Right lobe of liver (tissue), 6 donors: ENCODE results near the gene TTC23L. TPM values are rescaled to one million over a fixed set of nuclear protein-coding genes. Genes with fewer than 3 reads are reported as not detected.

Experiments used
- ATAC-seq, 4 donors: fragments of 200-7000 bp; cut with Tn5 transposase; one replicate each; pipeline ENCODE4 v1.9.1; 2020; ENCODE audit warnings: mild to moderate bottlenecking in 4 of 4, moderate library complexity in 4 of 4
- DNase-seq, 3 donors: peaks; one replicate each; pipeline ENCODE4 v3.0.0-alpha.2; 2020
- H3K27ac ChIP-seq, 3 donors: fragments of 200-600 bp; one replicate each; pipeline ENCODE4 v1.8.0; 2022
- H3K27me3 ChIP-seq, 2 donors: fragments of 200-600 bp; one replicate each; pipeline ENCODE4 v1.8.0; 2022
- H3K36me3 ChIP-seq, 4 donors: fragments of 200-600 bp; sonication (generic) in 1 of 4; one replicate each; pipeline versions ENCODE4 v1.5.1 to v1.8.0; 2017 to 2022; ENCODE audit warnings: control low read depth in 1 of 4
- H3K4me1 ChIP-seq, 4 donors: fragments of 200-600 bp; sonication (generic) in 1 of 4; one replicate each; pipeline versions ENCODE4 v1.5.1 to v1.8.0; 2017 to 2022; ENCODE audit warnings: control low read depth in 1 of 4
- H3K4me3 ChIP-seq, 3 donors: fragments of 200-600 bp; one replicate each; pipeline ENCODE4 v1.8.0; 2022
- H3K9me3 ChIP-seq, 4 donors: fragments of 200-600 bp; sonication (generic) in 1 of 4; one replicate each; pipeline versions ENCODE4 v1.5.1 to v1.8.0; 2017 to 2022; ENCODE audit warnings: control low read depth in 1 of 4
- POLR2A ChIP-seq: fragments of 450-650 bp; IDR thresholded peaks from one replicate; pipeline ENCODE4 v1.6.1; 2017; ENCODE audit warnings: antibody characterized with exemption, mild to moderate bottlenecking
- WGBS: methylation state at CpG from one replicate; pipeline ENCODE4 v1.1.6; 2018; ENCODE audit warnings: low coverage, low lambda C conversion rate; ENCODE audit not compliant: insufficient coverage; ENCODE audit errors: missing lambda C conversion rate; 5-methylcytosine and 5-hydroxymethylcytosine counted together
- intact Hi-C, 2 donors: fragments of 100-400 bp; cut with DNase I; formaldehyde crosslinking; loops; one replicate each; pipeline versions ENCODE4 v1.11.2 to v1.14.1; 2022
- total RNA-seq, 6 experiments: library from RNA; depleted of rRNA in 2 of 6; stranded (reverse); fragments of >200 nt in 2 of 6; fragmentation: NEBNext Ultra II Directional in 3 of 6; extraction: Animal tissue kit (Norgen Biotek cat#: 25700) in 3 of 6; gene quantifications; one replicate each; pipeline versions ENCODE4 v1.1.0 to v1.2.4, GENCODE V29; 2016 to 2023
- TF ChIP-seq, protein P1 (sequence below), 4 donors: fragments of 200-600 bp in 3 of 4; fragments of 450-650 bp in 1 of 4; IDR thresholded peaks; one replicate each; pipeline versions ENCODE4 v1.5.1 to v1.8.0; 2016 to 2022; ENCODE audit warnings: antibody characterized with exemption in 4 of 4, mild to moderate bottlenecking in 2 of 4
- donor health status: DM: no; HTN: yes; CAD: no.
- donor health status: DM: no; HTN: no; CAD: no.
- donor health status: DM: no; HTN: no; CAD: no.
- donor health status: DM: no; HTN: yes; CAD: no.
- donor health status: DM: no; HTN: yes; CAD: no.

Gene TTC23L
- total RNA-seq, 6 experiments from 2014 or later: 0.15 to 0.51 TPM; not detected in 4

DNA sequence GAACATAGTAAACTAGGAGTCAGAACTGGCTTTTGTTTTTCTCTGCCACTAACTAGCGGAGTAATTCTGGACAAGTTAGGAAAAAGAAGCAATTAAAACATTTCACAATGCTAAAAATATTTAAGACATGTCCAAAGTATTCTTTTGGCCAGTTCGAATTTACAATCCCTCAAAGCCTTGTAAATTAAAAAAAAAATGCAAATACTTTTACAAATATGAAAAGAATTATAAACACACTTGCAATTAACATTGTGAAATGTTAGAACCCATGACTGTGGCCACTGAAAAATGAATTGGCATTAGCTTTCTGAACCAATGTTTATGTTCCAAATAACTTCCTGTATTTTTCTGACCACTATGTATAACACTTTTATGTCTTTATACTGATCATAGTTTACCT is 74.1 kb downstream of the TTC23L start:
- Histone ChIP-seq H3K27me3 (no peaks in the 10 kb centered on the region), H3K27ac (no peak overlapping the region), H3K36me3 (peaks cover 0 to 22% (median 6%) of the 10 kb centered on the region in 4 donors), H3K9me3 (no peaks in the 10 kb centered on the region), H3K4me1 (peaks cover 0 to 18% (median 8%) of the 10 kb centered on the region in 4 donors), H3K4me3 (no peak overlapping the region)
- DNase-seq: no peak
- no peak for ATAC-seq
- intact Hi-C loops: no loop called here
- TF ChIP-seq, protein P1, sequence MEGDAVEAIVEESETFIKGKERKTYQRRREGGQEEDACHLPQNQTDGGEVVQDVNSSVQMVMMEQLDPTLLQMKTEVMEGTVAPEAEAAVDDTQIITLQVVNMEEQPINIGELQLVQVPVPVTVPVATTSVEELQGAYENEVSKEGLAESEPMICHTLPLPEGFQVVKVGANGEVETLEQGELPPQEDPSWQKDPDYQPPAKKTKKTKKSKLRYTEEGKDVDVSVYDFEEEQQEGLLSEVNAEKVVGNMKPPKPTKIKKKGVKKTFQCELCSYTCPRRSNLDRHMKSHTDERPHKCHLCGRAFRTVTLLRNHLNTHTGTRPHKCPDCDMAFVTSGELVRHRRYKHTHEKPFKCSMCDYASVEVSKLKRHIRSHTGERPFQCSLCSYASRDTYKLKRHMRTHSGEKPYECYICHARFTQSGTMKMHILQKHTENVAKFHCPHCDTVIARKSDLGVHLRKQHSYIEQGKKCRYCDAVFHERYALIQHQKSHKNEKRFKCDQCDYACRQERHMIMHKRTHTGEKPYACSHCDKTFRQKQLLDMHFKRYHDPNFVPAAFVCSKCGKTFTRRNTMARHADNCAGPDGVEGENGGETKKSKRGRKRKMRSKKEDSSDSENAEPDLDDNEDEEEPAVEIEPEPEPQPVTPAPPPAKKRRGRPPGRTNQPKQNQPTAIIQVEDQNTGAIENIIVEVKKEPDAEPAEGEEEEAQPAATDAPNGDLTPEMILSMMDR (IDR thresholded peaks at IDR 0.05): no peak
- no peak for TF ChIP-seq POLR2A
- WGBS: 80% methylated on average over 2 of the region's 2 CpGs

DNA sequence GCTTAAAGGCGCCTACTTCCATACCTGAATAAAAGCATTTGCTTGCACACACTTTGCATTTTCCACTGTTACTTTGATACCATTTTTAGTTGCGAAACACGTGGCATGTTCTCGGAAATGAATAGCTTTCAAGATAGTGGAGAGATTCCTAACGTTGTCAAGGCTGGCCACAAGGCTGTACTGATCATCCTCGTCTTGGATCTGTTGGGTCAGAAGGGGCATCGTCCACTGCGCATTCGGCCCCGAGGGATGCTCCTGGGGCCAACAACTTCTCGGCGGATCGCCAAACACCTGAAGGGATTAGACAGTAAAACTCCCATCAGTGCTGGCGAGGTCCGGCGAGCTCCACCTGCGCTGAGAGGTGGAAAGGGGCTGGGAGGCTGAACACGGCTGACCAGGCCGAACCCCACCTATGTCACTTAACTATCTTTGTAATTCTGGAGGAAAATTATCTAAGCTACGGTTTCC is 75.7 kb downstream of the TTC23L start:
- ATAC-seq: peak; percentile 2 to 18 (median 6)
- H3K36me3 ChIP-seq: peaks cover 0 to 25% (median 5%) of the 10 kb centered on the region in 4 donors
- intact Hi-C loops: no loop called here

DNA sequence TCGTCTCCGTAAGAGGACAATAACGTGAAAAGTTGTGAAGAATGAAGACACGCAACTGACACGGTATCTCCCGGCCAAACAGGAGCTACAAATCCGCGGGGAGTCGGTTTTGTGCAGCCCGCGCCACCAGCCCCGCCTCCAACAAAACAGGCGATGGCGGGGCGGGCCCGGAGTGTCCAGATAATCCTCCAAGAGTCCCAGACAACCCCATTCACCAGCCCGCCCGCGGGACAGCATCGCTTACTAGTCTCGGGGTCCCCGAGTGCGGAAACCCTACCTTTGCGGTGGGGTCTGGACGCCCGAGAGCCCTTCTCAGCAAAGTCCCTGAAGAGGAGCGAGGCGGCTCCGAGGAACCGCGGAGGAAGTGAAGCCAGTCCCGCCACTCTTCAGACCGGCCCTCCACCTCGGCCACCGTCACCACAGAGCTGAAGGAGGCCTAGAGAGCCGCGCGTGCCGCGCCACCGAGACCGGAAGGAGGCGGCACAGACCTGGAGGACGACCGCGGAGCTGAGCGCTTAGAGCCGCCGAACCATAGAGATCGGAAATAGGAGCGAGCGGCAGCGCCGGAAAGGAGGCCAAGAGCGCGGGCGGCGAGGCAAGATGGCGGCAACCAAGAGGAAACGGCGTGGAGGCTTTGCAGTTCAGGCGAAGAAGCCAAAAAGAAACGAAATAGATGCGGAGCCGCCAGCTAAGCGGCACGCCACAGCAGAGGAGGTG is 76.3 kb downstream of the TTC23L start, which contains the start of the genes BRIX1 and RAD1:
TSS of gene BRIX1 (plus strand) at position 573 of the 717 bp plus-strand sequence. CDS start at position 601, 28 bp downstream.
TSS of gene RAD1 (minus strand) at position 366 of the 717 bp plus-strand sequence. CDS start 612 bp downstream, outside the sequence.
- DNase-seq (peak; percentile 97 to 99 (median 98)), ATAC-seq (peak; percentile 99 to 100 (median 99))
- H3K4me1 ChIP-seq: peaks cover 0 to 18% (median 8%) of the 10 kb centered on the region in 4 donors
- intact Hi-C loops: no loop called here
- H3K36me3 ChIP-seq: peaks cover 0 to 29% (median 8%) of the 10 kb centered on the region in 4 donors
- H3K9me3 ChIP-seq: no peaks in the 10 kb centered on the region
- no peaks in the 10 kb centered on the region for H3K27me3 ChIP-seq
- under 1% methylated on average over 38 of the region's 67 CpGs for WGBS
- peak within 1 kb of the TSS; percentile 60 to 74 (median 69) for H3K27ac ChIP-seq
- peak within 1 kb of the TSS; percentile 87 to 96 (median 90) for H3K4me3 ChIP-seq
- TF ChIP-seq, protein P1 (IDR thresholded peaks at IDR 0.05): peak in 3 of 4 donors; percentile 16 to 28 (median 23)
- TF ChIP-seq POLR2A: peak; percentile 76

More for the DNA sequence above, 75.7 kb downstream of the TTC23L start:
- Histone ChIP-seq H3K27ac (peak overlapping the region; percentile 46 to 74 (median 69)), H3K9me3 (no peaks in the 10 kb centered on the region), H3K4me3 (peak overlapping the region; percentile 87 to 96 (median 90)), H3K27me3 (no peaks in the 10 kb centered on the region), H3K4me1 (peaks cover 0 to 18% (median 8%) of the 10 kb centered on the region in 4 donors)
- TF ChIP-seq, protein P1 (IDR thresholded peaks at IDR 0.05): no peak
- TF ChIP-seq POLR2A: no peak
- WGBS: 2% methylated on average over 12 of the region's 20 CpGs
- DNase-seq: peak; percentile 41 to 62 (median 54)

DNA sequence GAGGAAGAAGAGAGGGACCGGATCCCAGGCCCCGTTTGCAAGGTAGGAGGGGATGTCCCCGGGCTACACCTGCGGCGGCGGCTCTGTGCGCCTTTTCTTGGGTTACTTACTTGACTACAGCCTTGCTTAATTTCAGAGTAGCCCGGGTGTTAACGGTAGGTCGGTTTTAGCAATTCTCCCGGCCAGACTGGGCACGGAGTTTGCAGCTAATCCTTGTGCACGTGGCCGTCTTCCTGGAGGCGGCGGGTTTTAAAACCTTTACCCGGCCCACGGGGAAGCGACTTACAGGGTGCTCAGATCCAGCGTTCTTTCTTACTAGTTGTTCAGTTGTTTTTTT is 76.9 kb downstream of the TTC23L start:
- Histone ChIP-seq H3K9me3 (no peaks in the 10 kb centered on the region), H3K4me1 (peaks cover 0 to 18% (median 8%) of the 10 kb centered on the region in 4 donors), H3K4me3 (peak overlapping the region; percentile 87 to 96 (median 90)), H3K27me3 (no peaks in the 10 kb centered on the region), H3K27ac (peak overlapping the region; percentile 60 to 74 (median 69)), H3K36me3 (peaks cover 0 to 27% (median 7%) of the 10 kb centered on the region in 4 donors)
- TF ChIP-seq, protein P1 (IDR thresholded peaks at IDR 0.05): no peak
- no peak for TF ChIP-seq POLR2A
- 0% methylated on average over 10 of the region's 20 CpGs for WGBS
- intact Hi-C loops: no loop called here
- ATAC-seq (peak; percentile 14 to 33 (median 24)), DNase-seq (no peak)
